Mammary epithelial cell (primary cell): ENCODE data around the gene U2AF1L4.

Experiments
- EZH2 ChIP-seq: IDR thresholded peaks from 2 replicates; pipeline ENCODE4 v1.6.1; 2012; ENCODE audit warnings: low read length, inconsistent platforms, borderline replicate concordance
- TF ChIP-seq, protein P1 (sequence below), 2 donors: IDR thresholded peaks in 1 of 2; conservative IDR thresholded peaks in 1 of 2; 2 replicates each; pipeline ENCODE4 v1.5.1; 2011 to 2012; ENCODE audit warnings: inconsistent platforms in 2 of 2, low read length in 2 of 2, mild to moderate bottlenecking in 2 of 2, control low read depth in 1 of 2, low read depth in 1 of 2; ENCODE audit not compliant: insufficient read depth in 1 of 2; ENCODE audit errors: extremely low read depth in 1 of 2

DNA sequence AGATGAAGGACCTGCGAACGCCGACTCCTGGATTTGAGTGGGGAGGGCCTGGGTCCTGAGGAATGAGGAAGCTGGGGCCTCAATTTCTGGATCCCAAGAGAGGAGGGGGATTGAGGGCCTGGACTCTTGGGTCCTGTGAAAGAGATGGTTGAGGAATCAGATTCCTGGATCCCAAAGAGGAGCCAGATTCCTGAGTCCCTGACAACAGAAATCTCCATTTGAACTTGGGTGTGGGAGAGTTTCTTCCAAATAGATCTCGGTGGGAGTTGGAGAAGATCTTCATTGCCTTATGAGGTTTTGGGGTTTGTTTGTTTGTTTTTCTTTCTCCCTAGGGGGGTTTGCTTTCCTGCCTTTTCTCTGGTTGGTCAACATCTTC lies 857 bp upstream of the U2AF1L4 start:
- TF ChIP-seq, protein P1, sequence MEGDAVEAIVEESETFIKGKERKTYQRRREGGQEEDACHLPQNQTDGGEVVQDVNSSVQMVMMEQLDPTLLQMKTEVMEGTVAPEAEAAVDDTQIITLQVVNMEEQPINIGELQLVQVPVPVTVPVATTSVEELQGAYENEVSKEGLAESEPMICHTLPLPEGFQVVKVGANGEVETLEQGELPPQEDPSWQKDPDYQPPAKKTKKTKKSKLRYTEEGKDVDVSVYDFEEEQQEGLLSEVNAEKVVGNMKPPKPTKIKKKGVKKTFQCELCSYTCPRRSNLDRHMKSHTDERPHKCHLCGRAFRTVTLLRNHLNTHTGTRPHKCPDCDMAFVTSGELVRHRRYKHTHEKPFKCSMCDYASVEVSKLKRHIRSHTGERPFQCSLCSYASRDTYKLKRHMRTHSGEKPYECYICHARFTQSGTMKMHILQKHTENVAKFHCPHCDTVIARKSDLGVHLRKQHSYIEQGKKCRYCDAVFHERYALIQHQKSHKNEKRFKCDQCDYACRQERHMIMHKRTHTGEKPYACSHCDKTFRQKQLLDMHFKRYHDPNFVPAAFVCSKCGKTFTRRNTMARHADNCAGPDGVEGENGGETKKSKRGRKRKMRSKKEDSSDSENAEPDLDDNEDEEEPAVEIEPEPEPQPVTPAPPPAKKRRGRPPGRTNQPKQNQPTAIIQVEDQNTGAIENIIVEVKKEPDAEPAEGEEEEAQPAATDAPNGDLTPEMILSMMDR (conservative IDR thresholded peaks at IDR 0.05 in 1 of 2, IDR thresholded peaks at IDR 0.05 in 1 of 2; ENCODE audit: extremely low read depth in 1 of 2, insufficient read depth in 1 of 2, low read depth in 1 of 2, low read length in 2 of 2): no peak
- no peak for TF ChIP-seq EZH2
